Dermis microvascular lymphatic vessel endothelial cell (primary cell): ENCODE measurements around the gene COG8. TPM values are rescaled to one million over a fixed set of nuclear protein-coding genes. Genes with fewer than 3 reads are reported as not detected.
"Not testable (repeated sequence)": the region's sequence is repeated elsewhere in the genome, so short reads cannot be mapped to it uniquely, and the experiment has no call there.

Experiments
- DNase-seq, 2 donors: peaks; one replicate each; pipeline versions ENCODE4 v3.0.0 to v3.0.0-alpha.2; 2010; ENCODE audit warnings: low read depth in 2 of 2
- total RNA-seq: library from RNA; depleted of rRNA; stranded (reverse); fragments of >200 nt; gene quantifications from 2 replicates; pipeline ENCODE4 v1.2.1, GENCODE V29; 2014

COG8 gene
- total RNA-seq: 17.7 and 29.5 TPM in 2 replicates

- peak; percentile 97 to 98 for DNase-seq
Measured at GRCh38 chr16:69339289-69340094, at the start of gene COG8, which contains the start of gene NIP7. Gene COG8, minus strand, starts transcription at chr16:69339564. Its CDS starts 12 bp downstream, at chr16:69339552. Gene NIP7, plus strand, starts transcription at chr16:69339772. Its CDS starts 58 bp downstream, at chr16:69339830.

GRCh38 chr16:69386596-69386995 lies 47.2 kb upstream of the COG8 start:
- DNase-seq: no peak

GRCh38 chr16:69384974-69385373 lies 45.6 kb upstream of the COG8 start:
- no peak for DNase-seq

- DNase-seq: no peak
Measured at GRCh38 chr16:69382421-69382820, 43.1 kb upstream of the COG8 start.

GRCh38 chr16:69381231-69381630 lies 41.9 kb upstream of the COG8 start:
- peak; percentile 82 to 86 for DNase-seq

GRCh38 chr16:69378760-69379159 lies 39.4 kb upstream of the COG8 start:
- DNase-seq: peak in 1 of 2 donors; percentile 56

- no peak for DNase-seq
Measured at GRCh38 chr16:69378036-69378435, 38.7 kb upstream of the COG8 start.

- DNase-seq: no peak
Measured at GRCh38 chr16:69376393-69377059, 37.2 kb upstream of the COG8 start.

- no peak for DNase-seq
Measured at GRCh38 chr16:69373019-69373418, 33.7 kb upstream of the COG8 start.

- DNase-seq: peak in 1 of 2 donors; percentile 12
Measured at GRCh38 chr16:69371564-69371963, 32.2 kb upstream of the COG8 start.

- DNase-seq: no peak
Measured at GRCh38 chr16:69368866-69369265, 29.5 kb upstream of the COG8 start.

GRCh38 chr16:69367980-69368379 lies 28.6 kb upstream of the COG8 start:
- peak in 1 of 2 donors; percentile 52 for DNase-seq

- DNase-seq: no peak
Measured at GRCh38 chr16:69366431-69366830, 27.1 kb upstream of the COG8 start.

- DNase-seq: no peak
Measured at GRCh38 chr16:69365901-69366300, 26.5 kb upstream of the COG8 start.

GRCh38 chr16:69364088-69364487 lies 24.7 kb upstream of the COG8 start:
- no peak for DNase-seq

GRCh38 chr16:69363281-69363717 lies 23.9 kb upstream of the COG8 start:
- DNase-seq: no peak

- not testable (repeated sequence) for DNase-seq
Measured at GRCh38 chr16:69360070-69360469, 20.7 kb upstream of the COG8 start.

GRCh38 chr16:69351309-69352027 lies 12.1 kb upstream of the COG8 start, which contains the start of gene TMED6:
Gene TMED6, minus strand, starts transcription at chr16:69351786. Its CDS starts 33 bp downstream, at chr16:69351753.
- DNase-seq: no peak

GRCh38 chr16:69350536-69351133 lies 11.3 kb upstream of the COG8 start:
- no peak for DNase-seq

GRCh38 chr16:69349536-69349935 lies 10.2 kb upstream of the COG8 start:
- DNase-seq: no peak

GRCh38 chr16:69348222-69348621 lies 8.9 kb upstream of the COG8 start:
- DNase-seq: no peak
